Measurements from ENCODE around the gene BIN2. TPM values are rescaled to one million over a fixed set of nuclear protein-coding genes. Genes with fewer than 3 reads are reported as not detected.
A peak's percentile ranks its signal among the peaks of the same experiment; 100 is the strongest.

The BIN2 gene
- 1 to 10 TPM; 1.7 to 8.3 (median 2.9) TPM for total RNA-seq

GRCh38 chr12:51323966-51324895 lies at the start of gene BIN2:
BIN2 (minus strand) TSS chr12:51324174; CDS start chr12:51324102, 72 bp downstream.
- intact Hi-C loops (cut with DNase I) = no loop called here
- no peak for DNase-seq (ENCODE audit: extremely low spot score)
- Histone ChIP-seq H3K9me3 (no peaks in the 10 kb centered on the region), H3K27me3 (peaks cover 0 to 13% (median 0%) of the 10 kb centered on the region in 4 donors), H3K27ac (replicated peaks in 1 of 4) (peak within 1 kb of the TSS in 3 of 4 donors; percentile 44 to 55 (median 52)), H3K4me3 (peak within 1 kb of the TSS; percentile 35 to 52 (median 40)), H3K36me3 (no peaks in the 10 kb centered on the region), H3K4me1 (peaks cover 0 to 8% (median 0%) of the 10 kb centered on the region in 4 donors)
- no peak for TF ChIP-seq POLR2AphosphoS5 (IDR thresholded peaks at IDR 0.05)
- no peak for TF ChIP-seq EP300 (IDR thresholded peaks at IDR 0.05)
- no peak for TF ChIP-seq POLR2A (IDR thresholded peaks at IDR 0.05; ENCODE audit: low read depth)
- no peak for TF ChIP-seq CTCF (IDR thresholded peaks at IDR 0.05)
- WGBS = 89% methylated on average over 48 of the region's 60 CpGs

- intact Hi-C loops (cut with DNase I) = no loop called here
- DNase-seq (ENCODE audit: extremely low spot score) = no peak
- no peaks in the 10 kb centered on the region for H3K9me3 ChIP-seq
- H3K27me3 ChIP-seq = no peaks in the 10 kb centered on the region
- peaks cover 4 to 17% (median 12%) of the 10 kb centered on the region in 4 donors for H3K4me1 ChIP-seq
- no peak overlapping the region for H3K4me3 ChIP-seq
- TF ChIP-seq POLR2A (IDR thresholded peaks at IDR 0.05; ENCODE audit: low read depth) (no peak), CTCF (IDR thresholded peaks at IDR 0.05) (no peak), POLR2AphosphoS5 (IDR thresholded peaks at IDR 0.05) (no peak), EP300 (IDR thresholded peaks at IDR 0.05) (no peak)
- H3K27ac ChIP-seq (replicated peaks in 1 of 4) = no peak overlapping the region
- no peaks in the 10 kb centered on the region for H3K36me3 ChIP-seq
- 78% methylated on average over 3 of the region's 3 CpGs for WGBS
Observed at GRCh38 chr12:51373187-51373586, 49.2 kb upstream of the BIN2 start.

- TF ChIP-seq POLR2A (IDR thresholded peaks at IDR 0.05; ENCODE audit: low read depth) = no peak
- no peak for TF ChIP-seq EP300 (IDR thresholded peaks at IDR 0.05)
- TF ChIP-seq POLR2AphosphoS5 (IDR thresholded peaks at IDR 0.05) = no peak
- Histone ChIP-seq H3K4me3 (no peak overlapping the region), H3K4me1 (peaks cover 4 to 17% (median 12%) of the 10 kb centered on the region in 4 donors), H3K9me3 (no peaks in the 10 kb centered on the region), H3K36me3 (no peaks in the 10 kb centered on the region), H3K27ac (replicated peaks in 1 of 4) (peak overlapping the region; percentile 48 to 62 (median 54)), H3K27me3 (no peaks in the 10 kb centered on the region)
- DNase-seq (ENCODE audit: extremely low spot score) = no peak
- WGBS = 89% methylated on average over 2 of the region's 2 CpGs
- intact Hi-C loops (cut with DNase I) = no loop called here
Observed at GRCh38 chr12:51372021-51372420, 48.0 kb upstream of the BIN2 start.

- 41% methylated on average over 8 of the region's 8 CpGs for WGBS
- intact Hi-C loops (cut with DNase I) = no loop called here
- no peak for TF ChIP-seq CTCF (IDR thresholded peaks at IDR 0.05)
- peak; percentile 15 to 57 for TF ChIP-seq POLR2AphosphoS5 (IDR thresholded peaks at IDR 0.05)
- TF ChIP-seq EP300 (IDR thresholded peaks at IDR 0.05) = no peak
- Histone ChIP-seq H3K4me1 (peaks cover 4 to 17% (median 12%) of the 10 kb centered on the region in 4 donors), H3K36me3 (no peaks in the 10 kb centered on the region), H3K27me3 (no peaks in the 10 kb centered on the region), H3K4me3 (no peak overlapping the region), H3K27ac (replicated peaks in 1 of 4) (peak overlapping the region; percentile 48 to 62 (median 54)), H3K9me3 (no peaks in the 10 kb centered on the region)
- DNase-seq (ENCODE audit: extremely low spot score) = no peak
Observed at GRCh38 chr12:51371295-51371953, 47.5 kb upstream of the BIN2 start.

- DNase-seq (ENCODE audit: extremely low spot score) = no peak
- WGBS = 95% methylated on average over 9 of the region's 9 CpGs
- no peak for TF ChIP-seq POLR2A (IDR thresholded peaks at IDR 0.05; ENCODE audit: low read depth)
- TF ChIP-seq EP300 (IDR thresholded peaks at IDR 0.05) = no peak
- no peak for TF ChIP-seq POLR2AphosphoS5 (IDR thresholded peaks at IDR 0.05)
- no peak for TF ChIP-seq CTCF (IDR thresholded peaks at IDR 0.05)
- no peak overlapping the region for H3K4me3 ChIP-seq
- peaks cover 4 to 17% (median 12%) of the 10 kb centered on the region in 4 donors for H3K4me1 ChIP-seq
- H3K27me3 ChIP-seq = no peaks in the 10 kb centered on the region
- no peaks in the 10 kb centered on the region for H3K36me3 ChIP-seq
- intact Hi-C loops (cut with DNase I) = no loop called here
- H3K27ac ChIP-seq (replicated peaks in 1 of 4) = no peak overlapping the region
- H3K9me3 ChIP-seq = no peaks in the 10 kb centered on the region
Observed at GRCh38 chr12:51370667-51371066, 46.7 kb upstream of the BIN2 start.
